KMS-11 (cell line): ENCODE measurements around the gene CTXN2.

ENCODE experiments used
- H2AFZ ChIP-seq: fragments of 200-600 bp; sonication (generic); 2 replicates; pipeline ENCODE4 v1.6.1; 2016; ENCODE audit warnings: antibody characterized with exemption, mixed run types, low read depth
- H3K27ac ChIP-seq: fragments of 200-600 bp; sonication (generic); 2 replicates; pipeline ENCODE4 v1.6.1; 2016; ENCODE audit warnings: mild to moderate bottlenecking, mixed run types
- H3K27me3 ChIP-seq: fragments of 200-600 bp; sonication (generic); 2 replicates; pipeline ENCODE4 v1.6.1; 2017; ENCODE audit warnings: mild to moderate bottlenecking, low read depth, mixed run types, moderate library complexity; ENCODE audit not compliant: insufficient read depth
- H3K36me3 ChIP-seq: fragments of 200-600 bp; sonication (generic); 2 replicates; pipeline ENCODE4 v1.6.1; 2017; ENCODE audit warnings: mild to moderate bottlenecking, mixed run types; ENCODE audit not compliant: insufficient read depth
- H3K4me1 ChIP-seq: fragments of 200-600 bp; sonication (generic); 2 replicates; pipeline ENCODE4 v1.6.1; 2016; ENCODE audit warnings: mild to moderate bottlenecking, low read depth, mixed run types; ENCODE audit not compliant: poor library complexity, severe bottlenecking
- H3K4me2 ChIP-seq: fragments of 200-600 bp; sonication (generic); 2 replicates; pipeline ENCODE4 v1.7.0; 2016; ENCODE audit warnings: mild to moderate bottlenecking, mixed run types
- H3K4me3 ChIP-seq: fragments of 200-600 bp; sonication (generic); IDR thresholded peaks from 2 replicates; pipeline ENCODE4 v1.6.1; 2017; ENCODE audit warnings: low read depth, low read length, mixed read lengths; ENCODE audit not compliant: insufficient read depth
- H3K79me2 ChIP-seq: fragments of 200-600 bp; sonication (generic); 2 replicates; pipeline ENCODE4 v1.6.1; 2016; ENCODE audit warnings: low read depth, mixed run types; ENCODE audit not compliant: insufficient read depth
- H3K9ac ChIP-seq: fragments of 200-600 bp; sonication (generic); 2 replicates; pipeline ENCODE4 v1.6.1; 2016; ENCODE audit warnings: mild to moderate bottlenecking, mixed run types
- H4K20me1 ChIP-seq: fragments of 200-600 bp; sonication (generic); 2 replicates; pipeline ENCODE4 v1.6.1; 2016; ENCODE audit warnings: mild to moderate bottlenecking, mixed run types; ENCODE audit not compliant: insufficient read depth
- CTCF ChIP-seq: fragments of 200-600 bp; sonication (generic); conservative IDR thresholded peaks from 2 replicates; pipeline ENCODE4 v1.6.1; 2017; ENCODE audit warnings: low read depth, mild to moderate bottlenecking, antibody characterized with exemption, low read length, moderate library complexity, mixed read lengths

CTXN2 gene

GRCh38 chr15:48248414-48248813, 56.9 kb downstream of the CTXN2 start:
- H4K20me1 ChIP-seq, result no peaks in the 10 kb centered on the region
- no peaks in the 10 kb centered on the region for H3K79me2 ChIP-seq
- H3K4me2 ChIP-seq, result no peak overlapping the region
- no peak overlapping the region for H3K9ac ChIP-seq
- H3K36me3 ChIP-seq, result no peaks in the 10 kb centered on the region
- H2AFZ ChIP-seq, result no peak overlapping the region
- H3K27ac ChIP-seq, result no peak overlapping the region
- H3K4me1 ChIP-seq, result no peaks in the 10 kb centered on the region
- H3K27me3 ChIP-seq, result no peaks in the 10 kb centered on the region
- TF ChIP-seq CTCF, result no peak
- no peak overlapping the region for H3K4me3 ChIP-seq

- Histone ChIP-seq H3K27ac (no peak overlapping the region), H3K4me3 (no peak overlapping the region), H3K27me3 (no peaks in the 10 kb centered on the region), H3K9ac (no peak overlapping the region), H3K79me2 (no peaks in the 10 kb centered on the region), H3K4me2 (no peak overlapping the region), H3K4me1 (no peaks in the 10 kb centered on the region), H3K36me3 (no peaks in the 10 kb centered on the region), H4K20me1 (no peaks in the 10 kb centered on the region), H2AFZ (no peak overlapping the region; the same call in 1 of the 2 replicates)
- TF ChIP-seq CTCF, result peak; percentile 66
Observed at GRCh38 chr15:48250640-48251076, 59.2 kb downstream of the CTXN2 start.

- H3K27ac ChIP-seq, result no peak overlapping the region
- H3K36me3 ChIP-seq, result no peaks in the 10 kb centered on the region
- no peak overlapping the region for H3K4me3 ChIP-seq
- H2AFZ ChIP-seq, result no peak overlapping the region
- H3K4me2 ChIP-seq, result no peak overlapping the region
- H3K4me1 ChIP-seq, result no peaks in the 10 kb centered on the region
- no peaks in the 10 kb centered on the region for H4K20me1 ChIP-seq
- H3K27me3 ChIP-seq, result no peaks in the 10 kb centered on the region
- no peak for TF ChIP-seq CTCF
- H3K79me2 ChIP-seq, result no peaks in the 10 kb centered on the region
- no peak overlapping the region for H3K9ac ChIP-seq
Observed at GRCh38 chr15:48253172-48253571, 61.7 kb downstream of the CTXN2 start.
